Karpas-422 (cell line): ENCODE data around the gene HTR3C. TPM values are rescaled to one million over a fixed set of nuclear protein-coding genes. Genes with fewer than 3 reads are reported as not detected.

Source experiments
- DNase-seq: peaks from one replicate; pipeline ENCODE4 v3.0.0-alpha.2; 2015
- H2AFZ ChIP-seq: fragments of 200-600 bp; sonication (generic); 2 replicates; pipeline ENCODE4 v1.6.1; 2014; ENCODE audit warnings: antibody characterized with exemption, low read length, mixed read lengths
- H3K27ac ChIP-seq: fragments of 200-600 bp; sonication (generic); 2 replicates; pipeline ENCODE4 v1.5.1; 2014; ENCODE audit warnings: mild to moderate bottlenecking, low read length, moderate library complexity
- H3K27me3 ChIP-seq: fragments of 200-600 bp; sonication (generic); 2 replicates; pipeline ENCODE4 v1.6.1; 2014; ENCODE audit warnings: low read length, mixed read lengths
- H3K36me3 ChIP-seq: fragments of 200-600 bp; sonication (generic); 2 replicates; pipeline ENCODE4 v1.6.1; 2014; ENCODE audit warnings: low read length, mixed read lengths; ENCODE audit not compliant: insufficient read depth
- H3K4me1 ChIP-seq: fragments of 200-600 bp; sonication (generic); 2 replicates; pipeline ENCODE4 v1.6.1; 2014; ENCODE audit warnings: mild to moderate bottlenecking, low read length, mixed read lengths
- H3K4me2 ChIP-seq: fragments of 200-600 bp; sonication (generic); 2 replicates; pipeline ENCODE4 v1.6.1; 2014; ENCODE audit warnings: low read length, low read depth, mild to moderate bottlenecking; ENCODE audit not compliant: poor library complexity, severe bottlenecking
- H3K4me3 ChIP-seq: fragments of 200-600 bp; sonication (generic); 2 replicates; pipeline ENCODE4 v1.5.1; 2014; ENCODE audit warnings: mild to moderate bottlenecking, antibody characterized with exemption, low read length, mixed read lengths
- H3K79me2 ChIP-seq: fragments of 200-600 bp; sonication (generic); 2 replicates; pipeline ENCODE4 v1.6.1; 2014; ENCODE audit warnings: mild to moderate bottlenecking, low read length, mixed read lengths
- H3K9ac ChIP-seq: fragments of 200-600 bp; sonication (generic); 2 replicates; pipeline ENCODE4 v1.6.0; 2014; ENCODE audit warnings: low read length
- H3K9me2 ChIP-seq: fragments of 200-600 bp; sonication (generic), shearing (Covaris generic); replicated peaks from 2 replicates; pipeline ENCODE4 v1.6.0; 2014; ENCODE audit warnings: mild to moderate bottlenecking, low read length, moderate library complexity; ENCODE audit not compliant: insufficient read depth
- H3K9me3 ChIP-seq: fragments of 300-700, 200-600 bp; sonication (generic); 2 replicates; pipeline ENCODE4 v1.6.1; 2014; ENCODE audit warnings: low read length, mixed read lengths
- H4K20me1 ChIP-seq: fragments of 200-600 bp; sonication (generic); 2 replicates; pipeline ENCODE4 v1.6.1; 2014; ENCODE audit warnings: mild to moderate bottlenecking, antibody characterized with exemption, low read length, low read depth; ENCODE audit not compliant: insufficient read depth
- total RNA-seq: library from RNA; depleted of rRNA; stranded (reverse); fragments of >200 nt; shearing (Covaris generic); gene quantifications from 2 replicates; pipeline ENCODE4 v1.2.3, GENCODE V29; 2014; ENCODE audit warnings: low replicate concordance

The HTR3C gene
- total RNA-seq, 1 experiment from 2014 or later, result not detected

DNA sequence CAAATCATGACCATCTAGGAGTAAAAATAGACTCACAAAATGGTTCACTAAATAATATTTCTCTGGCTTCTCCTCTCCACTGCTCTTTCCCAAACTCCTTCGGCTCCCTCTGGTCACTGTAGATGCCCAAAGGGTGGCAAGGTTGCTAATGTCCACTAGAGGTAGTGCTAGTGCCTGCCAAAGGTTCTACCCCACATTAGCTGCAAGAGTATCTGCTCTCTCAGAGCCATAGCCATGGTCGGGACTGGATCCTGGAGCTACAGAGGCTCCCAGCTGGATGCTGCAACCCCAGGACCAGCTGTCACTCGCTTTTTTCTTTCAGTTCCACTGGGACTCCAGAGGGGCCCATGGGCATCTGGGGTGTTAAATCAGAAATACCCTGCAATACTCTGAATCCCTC, 12.8 kb upstream of the HTR3C start:
- no peaks in the 10 kb centered on the region for H3K36me3 ChIP-seq
- no peak overlapping the region for H2AFZ ChIP-seq
- no peaks in the 10 kb centered on the region for H3K4me1 ChIP-seq
- H3K9me3 ChIP-seq, result no peaks in the 10 kb centered on the region
- H3K27me3 ChIP-seq, result no peaks in the 10 kb centered on the region
- no peak overlapping the region for H3K4me3 ChIP-seq
- no peak overlapping the region for H3K4me2 ChIP-seq
- no peaks in the 10 kb centered on the region for H3K79me2 ChIP-seq
- H4K20me1 ChIP-seq, result no peaks in the 10 kb centered on the region
- H3K9me2 ChIP-seq, result no peaks in the 10 kb centered on the region
- no peak overlapping the region for H3K27ac ChIP-seq
- no peak overlapping the region for H3K9ac ChIP-seq
- peak; percentile 61 for DNase-seq

- Histone ChIP-seq H3K4me3 (no peak overlapping the region), H3K4me2 (no peak overlapping the region), H4K20me1 (no peaks in the 10 kb centered on the region), H3K9ac (no peak overlapping the region), H2AFZ (no peak overlapping the region), H3K36me3 (no peaks in the 10 kb centered on the region), H3K9me2 (no peaks in the 10 kb centered on the region), H3K27ac (no peak overlapping the region), H3K79me2 (no peaks in the 10 kb centered on the region), H3K9me3 (no peaks in the 10 kb centered on the region), H3K4me1 (no peaks in the 10 kb centered on the region), H3K27me3 (no peaks in the 10 kb centered on the region)
- no peak for DNase-seq
Measured at GRCh38 chr3:184042617-184043016, 10.2 kb upstream of the HTR3C start.

DNA sequence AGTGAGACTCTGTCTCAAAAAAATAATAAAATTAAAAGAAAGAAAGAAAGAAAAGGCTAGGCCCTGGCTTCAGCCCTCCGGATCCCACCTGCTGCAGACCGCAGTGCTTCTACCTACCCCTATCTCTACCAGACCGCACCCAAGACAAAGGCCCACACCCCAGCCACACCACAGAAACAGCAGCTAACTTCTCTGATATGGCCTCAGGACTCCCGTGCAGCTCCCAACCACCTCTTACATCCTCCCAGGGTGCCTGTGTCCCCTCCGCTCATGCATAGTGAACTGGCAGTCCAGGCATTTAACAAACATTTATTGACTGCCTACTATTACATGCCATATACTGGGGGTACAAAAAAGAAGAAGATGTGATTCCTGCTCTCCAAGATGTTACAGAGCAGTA, 6.9 kb upstream of the HTR3C start:
- Histone ChIP-seq H3K36me3 (no peaks in the 10 kb centered on the region), H3K9me3 (no peaks in the 10 kb centered on the region), H3K27me3 (no peaks in the 10 kb centered on the region), H3K9me2 (no peaks in the 10 kb centered on the region), H3K79me2 (no peaks in the 10 kb centered on the region), H3K9ac (no peak overlapping the region), H2AFZ (no peak overlapping the region), H3K27ac (no peak overlapping the region), H4K20me1 (no peaks in the 10 kb centered on the region), H3K4me1 (no peaks in the 10 kb centered on the region), H3K4me2 (no peak overlapping the region), H3K4me3 (no peak overlapping the region)
- no peak for DNase-seq

DNA sequence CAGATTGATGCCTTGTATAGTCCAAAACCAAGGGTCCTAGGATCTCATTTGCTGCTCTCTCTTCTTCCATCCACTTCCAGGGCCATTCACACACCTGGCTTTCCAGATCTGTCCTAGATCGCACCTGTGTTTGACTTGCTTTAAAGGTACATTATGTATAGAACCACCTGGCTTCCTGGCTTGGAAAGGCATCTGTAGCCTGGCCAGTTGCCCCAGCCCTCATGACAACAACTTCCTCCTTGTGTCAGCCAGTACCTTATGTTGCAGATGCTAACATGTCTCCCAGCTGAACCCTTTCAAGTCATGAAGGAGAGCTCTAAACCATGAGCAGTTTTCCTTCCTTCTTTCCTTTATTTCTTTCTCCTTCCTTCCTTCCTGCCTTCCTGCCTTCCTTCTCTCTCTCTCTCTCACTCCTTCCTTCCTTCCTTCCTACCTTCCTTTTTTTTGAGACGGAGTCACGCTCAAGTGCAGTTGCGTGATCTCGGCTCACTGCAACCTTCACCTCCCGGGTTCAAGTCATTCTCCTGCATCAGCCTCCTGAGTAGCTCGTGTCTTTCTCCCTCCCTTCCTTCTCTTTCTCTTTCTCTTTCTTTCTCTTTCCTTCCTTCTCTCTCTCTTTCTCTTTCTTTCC, 2.5 kb upstream of the HTR3C start:
- Histone ChIP-seq H2AFZ (no peak overlapping the region), H3K9ac (no peak overlapping the region), H3K27ac (no peak overlapping the region), H3K4me1 (no peaks in the 10 kb centered on the region), H3K9me3 (no peaks in the 10 kb centered on the region), H3K79me2 (no peaks in the 10 kb centered on the region), H3K4me3 (no peak overlapping the region), H4K20me1 (no peaks in the 10 kb centered on the region), H3K9me2 (no peaks in the 10 kb centered on the region), H3K4me2 (no peak overlapping the region), H3K36me3 (no peaks in the 10 kb centered on the region), H3K27me3 (no peaks in the 10 kb centered on the region)
- DNase-seq, result peak; percentile 50

DNA sequence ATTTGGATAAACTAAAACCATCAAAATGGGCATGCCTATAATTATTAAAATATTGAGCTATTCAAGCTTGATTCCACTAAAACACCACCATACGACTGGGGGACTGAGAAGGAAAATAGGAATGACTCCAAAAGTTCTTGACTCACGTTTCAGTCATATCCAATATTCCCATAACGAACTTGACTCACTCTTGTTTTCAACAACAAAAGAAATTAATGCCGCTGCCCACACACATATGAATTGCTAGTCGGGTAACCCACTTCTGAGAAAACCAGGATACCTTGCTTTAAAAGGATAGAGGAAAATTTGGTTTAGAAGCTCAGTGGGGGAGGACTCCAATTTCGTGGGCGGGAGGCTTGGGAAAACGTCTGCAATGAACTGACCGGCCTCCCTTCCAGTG, 5.2 kb downstream of the HTR3C start:
- no peak for DNase-seq
- Histone ChIP-seq H3K4me3 (no peak overlapping the region), H2AFZ (no peak overlapping the region), H3K9ac (no peak overlapping the region), H3K79me2 (no peaks in the 10 kb centered on the region), H3K27ac (no peak overlapping the region), H3K4me1 (peaks cover 10% of the 10 kb centered on the region), H3K9me2 (no peaks in the 10 kb centered on the region), H3K4me2 (no peak overlapping the region), H3K9me3 (no peaks in the 10 kb centered on the region), H3K36me3 (no peaks in the 10 kb centered on the region), H3K27me3 (no peaks in the 10 kb centered on the region), H4K20me1 (no peaks in the 10 kb centered on the region)

GRCh38 chr3:184059424-184059823, 6.6 kb downstream of the HTR3C start:
- Histone ChIP-seq H3K9me3 (no peaks in the 10 kb centered on the region), H3K36me3 (no peaks in the 10 kb centered on the region), H3K27me3 (no peaks in the 10 kb centered on the region), H3K4me2 (no peak overlapping the region), H3K9me2 (no peaks in the 10 kb centered on the region), H3K4me3 (no peak overlapping the region), H3K9ac (no peak overlapping the region), H3K79me2 (no peaks in the 10 kb centered on the region), H3K27ac (no peak overlapping the region), H2AFZ (peak overlapping the region; percentile 11; the same call in 1 of the 2 replicates), H4K20me1 (no peaks in the 10 kb centered on the region), H3K4me1 (peaks cover 13% of the 10 kb centered on the region)
- no peak for DNase-seq

DNA sequence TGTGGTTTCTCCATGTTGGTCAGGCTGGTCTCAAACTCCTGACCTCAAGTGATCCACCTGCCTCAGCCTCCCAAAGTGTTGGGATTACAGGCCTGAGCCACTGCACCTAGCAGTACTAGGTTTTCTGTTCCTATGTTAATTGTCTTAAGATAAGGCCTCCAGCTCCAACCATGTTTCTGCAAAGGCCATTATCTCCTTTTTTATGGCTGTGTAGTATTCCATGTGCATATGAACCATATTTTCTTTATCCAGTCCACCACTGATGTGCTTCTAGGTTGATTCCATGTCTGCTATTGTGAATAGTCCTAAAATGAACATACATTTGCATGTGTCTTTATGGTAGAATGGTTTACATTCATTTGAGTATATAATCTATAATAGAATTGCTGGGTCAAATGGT, 9.8 kb downstream of the HTR3C start:
- H4K20me1 ChIP-seq, result no peaks in the 10 kb centered on the region
- no peaks in the 10 kb centered on the region for H3K36me3 ChIP-seq
- no peak overlapping the region for H3K4me3 ChIP-seq
- H3K9ac ChIP-seq, result no peak overlapping the region
- no peak overlapping the region for H3K4me2 ChIP-seq
- no peak overlapping the region for H2AFZ ChIP-seq
- H3K27me3 ChIP-seq, result no peaks in the 10 kb centered on the region
- no peak overlapping the region for H3K27ac ChIP-seq
- no peak for DNase-seq
- H3K9me2 ChIP-seq, result no peaks in the 10 kb centered on the region
- H3K9me3 ChIP-seq, result no peaks in the 10 kb centered on the region
- no peaks in the 10 kb centered on the region for H3K79me2 ChIP-seq
- peaks cover 13% of the 10 kb centered on the region for H3K4me1 ChIP-seq

DNA sequence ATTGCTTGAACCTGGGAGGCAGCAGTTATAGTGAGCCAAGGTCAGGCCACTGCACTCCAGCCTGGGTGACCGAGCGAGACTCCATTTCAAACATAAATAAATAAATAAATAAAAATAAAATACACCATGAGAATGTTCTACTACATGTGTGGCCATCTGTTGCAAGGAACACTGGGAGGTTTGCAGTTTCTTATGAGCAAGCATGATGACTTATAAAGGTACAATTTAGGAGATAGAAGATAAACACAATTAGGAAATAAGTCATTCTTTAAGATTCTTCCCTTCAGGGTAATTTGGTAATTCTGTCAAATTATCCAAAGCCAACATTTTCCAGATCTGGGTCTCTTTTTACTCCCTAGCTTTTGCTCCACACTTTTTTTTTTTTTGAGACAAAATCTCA, 13.4 kb downstream of the HTR3C start:
- H3K4me1 ChIP-seq, result peaks cover 6% of the 10 kb centered on the region
- H2AFZ ChIP-seq, result no peak overlapping the region
- no peaks in the 10 kb centered on the region for H3K79me2 ChIP-seq
- H3K9ac ChIP-seq, result no peak overlapping the region
- no peak overlapping the region for H3K4me2 ChIP-seq
- H3K9me3 ChIP-seq, result peaks cover 7% of the 10 kb centered on the region
- DNase-seq, result no peak
- H3K36me3 ChIP-seq, result no peaks in the 10 kb centered on the region
- H3K9me2 ChIP-seq, result no peaks in the 10 kb centered on the region
- no peaks in the 10 kb centered on the region for H3K27me3 ChIP-seq
- H3K27ac ChIP-seq, result no peak overlapping the region
- no peak overlapping the region for H3K4me3 ChIP-seq
- no peaks in the 10 kb centered on the region for H4K20me1 ChIP-seq
